Esophagus muscularis mucosa (tissue), 4 donors: ENCODE data around the gene MXRA8. TPM values are rescaled to one million over a fixed set of nuclear protein-coding genes. Genes with fewer than 3 reads are reported as not detected.

Experiments
- DNase-seq: peaks from one replicate; pipeline ENCODE4 v3.0.0-alpha.2; 2017; ENCODE audit errors: extremely low spot score
- H3K27ac ChIP-seq, 4 donors: fragments of 200-600 bp; sonication (generic); replicated peaks in 1 of 4; 1 replicate in 3 of 4; 2 replicates in 1 of 4; pipeline ENCODE4 v1.5.1; 2016 to 2019; ENCODE audit warnings: mild to moderate bottlenecking in 1 of 4
- H3K27me3 ChIP-seq, 4 donors: fragments of 200-600 bp; sonication (generic); one replicate each; pipeline versions ENCODE4 v1.5.1 to v1.6.0; 2016 to 2019
- H3K36me3 ChIP-seq, 4 donors: fragments of 200-600 bp; sonication (generic); one replicate each; pipeline ENCODE4 v1.5.1; 2016 to 2019
- H3K4me1 ChIP-seq, 4 donors: fragments of 200-600 bp; sonication (generic); one replicate each; pipeline ENCODE4 v1.5.1; 2016 to 2019
- H3K4me3 ChIP-seq, 4 donors: fragments of 200-600 bp; sonication (generic); 1 replicate in 2 of 4; 2 replicates in 2 of 4; pipeline ENCODE4 v1.5.1; 2016 to 2019; ENCODE audit warnings: mild to moderate bottlenecking in 4 of 4, moderate library complexity in 1 of 4
- H3K9me3 ChIP-seq, 4 donors: fragments of 200-600 bp; sonication (generic); 1 replicate in 3 of 4; 2 replicates in 1 of 4; pipeline ENCODE4 v1.5.1; 2016 to 2019
- EP300 ChIP-seq: sonication (generic); formaldehyde crosslinking; IDR thresholded peaks from one replicate; pipeline ENCODE4 v1.6.1; 2017; ENCODE audit warnings: antibody characterized with exemption
- POLR2A ChIP-seq: fragments of 450-650 bp; IDR thresholded peaks from one replicate; pipeline ENCODE4 v1.6.1; 2017; ENCODE audit warnings: antibody characterized with exemption, moderate library complexity, mild to moderate bottlenecking, low read depth
- POLR2AphosphoS5 ChIP-seq, 2 donors: sonication (generic); formaldehyde crosslinking; IDR thresholded peaks; one replicate each; pipeline ENCODE4 v1.6.1; 2017; ENCODE audit warnings: antibody characterized with exemption in 2 of 2
- WGBS: methylation state at CpG from one replicate; pipeline ENCODE4 v1.1.5; 2018; 5-methylcytosine and 5-hydroxymethylcytosine counted together
- intact Hi-C: fragments of 100-400 bp; cut with DNase I; formaldehyde crosslinking; loops from one replicate; pipeline ENCODE4 v1.15.1; 2023
- total RNA-seq, 4 donors: library from RNA; depleted of rRNA; stranded (reverse); fragments of >200 nt; gene quantifications; one replicate each; pipeline versions ENCODE4 v1.1.0 to v1.2.1, GENCODE V29; 2016
- TF ChIP-seq, protein P1 (sequence below), 3 experiments: fragments of 200-600 bp in 2 of 3; fragments of 450-650 bp in 1 of 3; sonication (generic) in 2 of 3; IDR thresholded peaks; one replicate each; pipeline ENCODE4 v1.5.1; 2017 to 2019; ENCODE audit warnings: antibody characterized with exemption in 3 of 3, mild to moderate bottlenecking in 2 of 3, moderate library complexity in 1 of 3

MXRA8 gene
- total RNA-seq, 4 donors from 2014 or later: 68.5 to 129 (median 87.2) TPM

DNA sequence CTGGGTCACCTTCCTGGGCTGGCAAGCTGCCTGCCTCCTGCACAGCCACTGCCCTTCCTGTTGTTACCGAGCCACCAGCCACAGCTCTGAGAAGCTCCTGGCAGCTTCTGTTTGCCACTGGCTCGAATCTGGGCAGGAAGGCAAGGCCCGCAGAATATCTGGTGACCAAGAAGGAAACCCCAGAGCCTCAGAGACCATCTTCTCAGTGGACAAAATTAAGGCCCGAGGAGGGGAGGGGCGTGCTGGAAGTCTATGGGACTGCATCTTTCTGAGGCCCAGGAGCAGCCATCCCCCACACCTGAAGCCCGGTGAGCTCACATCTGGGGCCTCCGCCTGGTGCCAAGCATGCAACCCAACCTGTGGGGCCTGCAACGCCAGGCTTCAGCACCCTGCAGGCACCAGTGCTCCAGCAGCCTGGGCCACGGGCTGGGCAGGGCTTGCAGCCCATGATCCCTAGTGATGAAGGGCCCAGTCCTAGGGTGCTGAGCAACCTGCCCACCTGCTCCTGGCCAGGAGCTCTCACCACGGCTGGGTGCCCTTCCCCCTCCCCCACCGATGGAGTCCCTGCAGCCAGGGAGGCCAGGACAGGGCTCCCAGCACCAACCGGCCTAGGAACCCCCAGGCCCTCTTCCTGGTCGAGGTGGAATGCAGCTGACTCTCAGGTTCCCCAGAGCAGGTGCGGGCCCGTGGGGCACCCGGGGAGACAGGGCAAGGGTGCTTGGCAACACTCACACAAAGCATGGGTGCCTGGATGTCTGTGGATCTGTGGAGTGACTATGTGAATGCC, 32.9 kb downstream of the MXRA8 start:
- peaks cover 14 to 51% (median 35%) of the 10 kb centered on the region in 4 donors for H3K36me3 ChIP-seq
- peak overlapping the region; percentile 67 to 99 (median 80) for H3K4me3 ChIP-seq
- TF ChIP-seq POLR2AphosphoS5 (IDR thresholded peaks at IDR 0.05) (peak in 1 of 2 donors; percentile 14), POLR2A (no peak)
- H3K27me3 ChIP-seq: no peaks in the 10 kb centered on the region
- no peak for DNase-seq
- peak overlapping the region; percentile 79 to 92 (median 85) for H3K27ac ChIP-seq
- H3K4me1 ChIP-seq: peaks cover 57 to 65% (median 62%) of the 10 kb centered on the region in 4 donors
- intact Hi-C loops: no loop called here
- 43% methylated on average over 10 of the region's 16 CpGs for WGBS
- H3K9me3 ChIP-seq: no peaks in the 10 kb centered on the region

DNA sequence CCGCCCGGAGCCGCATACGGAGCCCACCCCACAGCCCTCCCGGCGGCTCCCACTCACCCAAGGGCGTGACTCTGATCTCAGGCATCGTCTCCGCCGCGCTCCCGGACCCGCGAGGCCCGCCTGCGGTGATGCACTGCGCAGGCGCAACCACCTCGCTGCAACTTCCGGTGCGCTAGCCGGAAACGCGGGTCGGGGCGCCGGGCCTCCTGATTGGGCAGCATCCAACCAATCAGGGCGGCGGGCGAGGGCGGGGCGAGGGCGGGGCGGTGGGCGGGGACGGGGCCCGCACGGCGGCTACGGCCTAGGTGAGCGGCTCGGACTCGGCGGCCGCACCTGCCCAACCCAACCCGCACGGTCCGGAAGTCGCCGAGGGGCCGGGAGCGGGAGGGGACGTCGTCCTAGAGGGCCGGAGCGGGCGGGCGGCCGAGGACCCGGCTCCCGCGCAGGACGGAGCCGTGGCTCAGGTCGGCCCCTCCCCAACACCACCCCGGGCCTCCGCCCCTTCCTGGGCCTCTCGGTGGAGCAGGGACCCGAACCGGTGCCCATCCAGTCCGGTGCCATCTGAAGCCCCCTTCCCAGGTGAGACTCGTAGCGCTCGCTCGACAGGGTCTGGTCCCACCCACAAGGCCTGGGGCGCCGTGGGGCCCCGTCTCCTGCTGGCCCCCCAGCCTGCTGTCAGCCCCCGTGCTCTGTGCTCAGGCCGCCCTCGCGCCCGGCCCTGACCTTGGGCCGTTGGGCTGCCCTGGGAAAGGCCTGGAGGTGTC, 33.6 kb downstream of the MXRA8 start, which contains the start of the genes CPTP and INTS11:
Gene CPTP, plus strand, starts transcription at position 279 of the 764 bp plus-strand sequence. CDS start 2,109 bp downstream, outside the sequence.
Gene INTS11, minus strand, starts transcription at position 137 of the 764 bp plus-strand sequence. Its CDS starts 52 bp downstream, at position 85.
- peaks cover 51 to 70% (median 66%) of the 10 kb centered on the region in 4 donors for H3K4me1 ChIP-seq
- TF ChIP-seq, protein P1, sequence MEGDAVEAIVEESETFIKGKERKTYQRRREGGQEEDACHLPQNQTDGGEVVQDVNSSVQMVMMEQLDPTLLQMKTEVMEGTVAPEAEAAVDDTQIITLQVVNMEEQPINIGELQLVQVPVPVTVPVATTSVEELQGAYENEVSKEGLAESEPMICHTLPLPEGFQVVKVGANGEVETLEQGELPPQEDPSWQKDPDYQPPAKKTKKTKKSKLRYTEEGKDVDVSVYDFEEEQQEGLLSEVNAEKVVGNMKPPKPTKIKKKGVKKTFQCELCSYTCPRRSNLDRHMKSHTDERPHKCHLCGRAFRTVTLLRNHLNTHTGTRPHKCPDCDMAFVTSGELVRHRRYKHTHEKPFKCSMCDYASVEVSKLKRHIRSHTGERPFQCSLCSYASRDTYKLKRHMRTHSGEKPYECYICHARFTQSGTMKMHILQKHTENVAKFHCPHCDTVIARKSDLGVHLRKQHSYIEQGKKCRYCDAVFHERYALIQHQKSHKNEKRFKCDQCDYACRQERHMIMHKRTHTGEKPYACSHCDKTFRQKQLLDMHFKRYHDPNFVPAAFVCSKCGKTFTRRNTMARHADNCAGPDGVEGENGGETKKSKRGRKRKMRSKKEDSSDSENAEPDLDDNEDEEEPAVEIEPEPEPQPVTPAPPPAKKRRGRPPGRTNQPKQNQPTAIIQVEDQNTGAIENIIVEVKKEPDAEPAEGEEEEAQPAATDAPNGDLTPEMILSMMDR (IDR thresholded peaks at IDR 0.05): no peak
- no peak for TF ChIP-seq EP300
- peak; percentile 94 to 96 for TF ChIP-seq POLR2AphosphoS5 (IDR thresholded peaks at IDR 0.05)
- peak; percentile 48 for TF ChIP-seq POLR2A
- WGBS: 0% methylated on average over 2 of the region's 84 CpGs
- H3K27me3 ChIP-seq: no peaks in the 10 kb centered on the region
- H3K9me3 ChIP-seq: no peaks in the 10 kb centered on the region
- H3K27ac ChIP-seq: peak within 1 kb of the TSS; percentile 79 to 92 (median 85)
- H3K36me3 ChIP-seq: peaks cover 17 to 59% (median 43%) of the 10 kb centered on the region in 4 donors
- intact Hi-C loops: no loop called here
- peak; percentile 97 for DNase-seq
- peak within 1 kb of the TSS; percentile 67 to 99 (median 80) for H3K4me3 ChIP-seq

DNA sequence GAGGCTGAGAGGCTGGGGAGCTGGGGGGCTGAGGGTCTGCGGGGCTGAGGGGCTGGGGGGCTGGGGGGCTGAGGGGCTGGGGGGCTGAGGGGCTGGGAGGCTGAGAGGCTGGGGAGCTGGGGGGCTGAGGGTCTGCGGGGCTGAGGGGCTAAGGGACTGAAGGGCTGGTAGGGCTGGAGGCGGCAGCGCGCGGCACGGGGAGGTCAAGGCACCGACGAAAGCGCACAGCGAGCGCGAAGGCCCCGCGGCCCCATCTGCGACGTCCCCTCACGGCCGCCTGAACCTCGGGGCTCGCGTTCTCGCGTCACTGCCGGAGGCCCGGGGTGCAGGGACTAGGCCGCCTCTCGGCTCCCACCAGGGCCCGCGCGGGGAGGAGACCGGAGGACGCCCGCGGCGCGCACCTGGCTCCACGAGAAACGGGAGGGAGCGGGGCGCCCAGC, 34.3 kb downstream of the MXRA8 start:
- intact Hi-C loops: no loop called here
- Histone ChIP-seq H3K36me3 (peaks cover 17 to 62% (median 48%) of the 10 kb centered on the region in 4 donors), H3K4me3 (peak overlapping the region; percentile 67 to 99 (median 80)), H3K9me3 (no peaks in the 10 kb centered on the region), H3K4me1 (peaks cover 52 to 76% (median 72%) of the 10 kb centered on the region in 4 donors), H3K27me3 (no peaks in the 10 kb centered on the region), H3K27ac (peak overlapping the region; percentile 79 to 92 (median 85))
- TF ChIP-seq POLR2AphosphoS5 (IDR thresholded peaks at IDR 0.05) (no peak), EP300 (no peak)
- TF ChIP-seq, protein P1 (IDR thresholded peaks at IDR 0.05): no peak
- 0% methylated on average over 6 of the region's 41 CpGs for WGBS
- DNase-seq: no peak

DNA sequence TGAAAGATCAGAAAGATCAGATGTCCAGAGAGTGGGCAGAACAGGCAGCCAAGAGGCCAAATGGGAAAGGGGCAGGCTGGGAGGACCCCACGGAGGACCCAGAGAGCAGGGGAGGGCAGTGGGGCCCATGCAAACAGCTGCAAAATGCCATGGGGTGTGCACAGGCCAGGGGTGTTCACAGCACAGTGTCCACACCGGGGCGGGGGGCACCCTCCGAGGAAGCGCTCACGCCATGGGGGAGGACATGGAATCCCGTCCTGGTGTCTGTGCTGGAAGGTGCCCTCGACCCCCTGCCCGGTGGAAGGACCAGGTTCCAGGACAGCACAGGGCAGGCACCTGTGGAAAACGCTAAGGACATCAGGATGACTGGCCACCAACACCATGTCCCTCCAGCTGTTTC, 35.4 kb downstream of the MXRA8 start:
- peaks cover 57 to 87% (median 83%) of the 10 kb centered on the region in 4 donors for H3K4me1 ChIP-seq
- peak overlapping the region in 1 of 4 donors; percentile 30 for H3K4me3 ChIP-seq
- intact Hi-C loops: no loop called here
- TF ChIP-seq POLR2AphosphoS5 (IDR thresholded peaks at IDR 0.05): no peak
- no peak for TF ChIP-seq POLR2A
- TF ChIP-seq, protein P1 (IDR thresholded peaks at IDR 0.05): no peak
- no peak for TF ChIP-seq EP300
- H3K36me3 ChIP-seq: peaks cover 11 to 55% (median 41%) of the 10 kb centered on the region in 4 donors
- no peaks in the 10 kb centered on the region for H3K27me3 ChIP-seq
- H3K27ac ChIP-seq: peak overlapping the region in 1 of 4 donors; percentile 10
- DNase-seq: no peak
- no peaks in the 10 kb centered on the region for H3K9me3 ChIP-seq
- WGBS: 82% methylated on average over 10 of the region's 10 CpGs
